ENCODE data around the gene MS4A1. TPM values are rescaled to one million over a fixed set of nuclear protein-coding genes. Genes with fewer than 3 reads are reported as not detected.

The MS4A1 gene
- not detected in 2 replicates for total RNA-seq

DNA sequence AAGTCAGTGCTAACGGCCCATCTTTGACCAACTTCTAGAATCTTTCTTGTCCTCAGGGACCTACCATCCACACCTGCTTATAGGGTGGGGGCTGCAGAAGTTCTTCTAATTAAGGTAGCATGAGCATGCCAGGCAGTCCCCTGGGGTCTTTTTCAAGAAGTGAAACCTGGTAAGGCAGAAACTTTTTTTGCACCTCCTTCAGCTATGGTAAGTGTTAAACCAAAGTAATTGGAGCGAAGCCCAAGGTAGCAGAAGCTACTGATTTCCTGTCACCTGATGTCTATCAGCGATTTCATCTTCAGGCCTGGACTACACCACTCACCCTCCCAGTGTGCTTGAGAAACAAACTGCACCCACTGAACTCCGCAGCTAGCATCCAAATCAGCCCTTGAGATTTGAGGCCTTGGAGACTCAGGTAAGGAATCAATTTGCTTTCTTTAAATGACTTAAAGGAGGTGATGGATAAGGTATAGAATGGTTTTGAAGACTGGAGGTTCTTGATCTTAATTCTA is at the start of gene MS4A1:
TSS of gene MS4A1 (plus strand) at position 317 of the 512 bp plus-strand sequence. CDS start 6,528 bp downstream, outside the sequence.

DNA sequence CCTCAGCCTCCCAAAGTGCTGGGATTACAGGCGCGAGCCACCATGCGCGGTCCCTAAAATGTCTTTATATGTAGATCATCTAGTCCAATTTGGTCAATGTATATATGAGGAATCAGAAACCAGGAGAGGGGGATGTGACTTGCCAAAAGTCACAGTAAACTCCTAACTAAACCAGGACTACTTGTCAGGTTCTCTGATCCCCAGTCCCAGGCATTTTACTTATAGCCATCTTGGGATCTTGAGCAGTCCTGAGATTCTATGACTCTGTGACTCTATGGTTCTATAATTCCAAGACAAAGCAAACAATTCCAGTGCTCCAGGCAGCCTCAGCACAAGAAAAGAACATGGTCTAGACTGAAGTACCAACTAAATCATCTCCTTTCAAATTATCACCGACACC is 26.4 kb upstream of the MS4A1 start, which contains the start of gene MS4A5:
TSS of gene MS4A5 (plus strand) at position 301 of the 400 bp plus-strand sequence. CDS start 103 bp downstream, outside the sequence.

DNA sequence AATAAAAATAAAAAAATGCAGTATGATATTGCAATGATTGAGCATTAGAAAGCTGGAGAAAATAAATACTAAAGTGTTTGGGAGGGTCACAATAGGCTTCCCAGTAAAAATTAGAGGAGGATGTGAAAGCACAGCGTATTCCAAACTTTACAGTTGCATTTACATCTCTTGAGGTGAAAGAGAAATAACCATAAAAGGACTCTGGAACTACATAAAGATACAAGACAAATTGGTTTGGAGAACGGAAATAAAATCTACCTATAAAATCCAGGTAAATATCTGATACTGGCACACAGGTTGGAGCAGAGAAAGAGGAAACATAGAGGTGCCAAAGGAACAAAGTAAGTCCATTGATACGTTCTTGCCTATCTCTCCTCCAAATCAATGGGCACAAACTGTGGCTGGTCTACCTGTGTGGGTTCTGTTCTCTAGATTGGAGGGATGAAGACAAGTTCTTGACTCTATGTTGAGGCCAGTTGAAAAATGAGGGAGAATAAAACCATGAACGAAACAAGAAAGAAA is 36.9 kb downstream of the MS4A1 start, which contains the start of gene MS4A12:
TSS of gene MS4A12 (plus strand) at position 291 of the 522 bp plus-strand sequence. CDS start 4,541 bp downstream, outside the sequence.

DNA sequence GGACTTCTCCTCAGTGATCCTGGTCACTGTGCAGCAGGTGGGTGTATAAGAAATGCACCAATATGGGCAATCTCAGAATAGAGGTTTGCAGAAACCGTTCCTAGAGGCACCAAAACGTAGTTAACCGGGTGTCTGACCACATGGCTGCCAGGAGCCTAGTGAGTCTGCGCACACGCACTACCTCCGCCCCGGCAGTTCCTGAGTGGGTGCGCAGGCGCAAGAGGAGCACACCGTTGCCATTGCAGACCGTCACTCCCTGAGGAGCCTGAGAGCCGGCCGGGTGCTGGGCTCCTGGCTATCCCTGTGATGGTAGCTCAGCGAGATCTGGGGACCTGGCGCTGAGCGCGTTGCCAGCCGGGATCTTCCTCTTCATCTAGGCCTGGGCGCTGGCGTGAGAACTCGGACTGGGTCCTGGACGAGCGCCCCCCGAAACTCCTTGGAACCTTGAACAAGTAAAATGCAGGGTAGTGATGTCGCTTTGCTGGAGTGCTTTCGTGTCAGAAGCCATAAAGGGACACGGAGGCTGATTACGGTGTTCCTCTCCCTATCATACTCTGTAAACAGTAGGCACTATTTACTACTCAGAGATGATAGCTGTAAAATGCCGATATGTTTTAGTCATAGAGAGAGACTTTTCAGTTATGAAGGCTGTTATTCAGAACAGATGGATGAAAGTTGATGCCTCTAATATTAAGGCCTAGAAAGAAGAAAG is 59.7 kb downstream of the MS4A1 start, which contains the start of gene MS4A13:
TSS of gene MS4A13 (plus strand) at position 249 of the 712 bp plus-strand sequence. CDS start 2,692 bp downstream, outside the sequence.

Other genes starting within 250 kb of the MS4A1 start
- not detected in 2 replicates for gene MS4A4E, start 212.7 kb upstream of the MS4A1 start, total RNA-seq
- gene MS4A4A, start 175.2 kb upstream of the MS4A1 start, total RNA-seq: not detected in 2 replicates
- not detected in 2 replicates for gene MS4A6E, start 128.6 kb upstream of the MS4A1 start, total RNA-seq
- gene MS4A7, start 77.3 kb upstream of the MS4A1 start, total RNA-seq: not detected in 2 replicates
- gene MS4A14, start 59.4 kb upstream of the MS4A1 start, total RNA-seq: not detected in 2 replicates
- gene MS4A5, start 26.3 kb upstream of the MS4A1 start, total RNA-seq: not detected in 2 replicates
- gene MS4A12, start 36.9 kb downstream of the MS4A1 start, total RNA-seq: not detected in 2 replicates
- gene MS4A13, start 59.5 kb downstream of the MS4A1 start, total RNA-seq: not detected in 2 replicates
- gene MS4A8, start 243.8 kb downstream of the MS4A1 start, total RNA-seq: not detected in 2 replicates

Data from smooth muscle cell of the umbilical artery (primary cell).